Endothelial cell of umbilical vein (primary cell): Measurements from ENCODE around the gene KAT2A. TPM values are rescaled to one million over a fixed set of nuclear protein-coding genes. Genes with fewer than 3 reads are reported as not detected.

Experiments
- BruUV-seq: library from RNA; stranded (reverse); fragments of 400-500 nt; replicated peaks from 2 replicates; lab custom pipeline; 2021; lab: Mats Ljungman, UMichigan
- CTCF ChIA-PET: fragments of 300-600, 350-600 bp; sonication (Branson Sonifier 250); formaldehyde crosslinking; loops from one replicate; lab custom pipeline; 2021; ENCODE audit warnings: antibody characterized with exemption, inconsistent platforms; lab: Charles Lee
- POLR2A ChIA-PET: fragments of 300-600, 350-600 bp; sonication (Branson Sonifier 250); formaldehyde crosslinking; loops from one replicate; lab custom pipeline; 2021; ENCODE audit warnings: antibody characterized with exemption, inconsistent platforms; lab: Charles Lee
- DNase-seq: peaks from one replicate; pipeline ENCODE4 v3.0.0-alpha.2; 2011; ENCODE audit warnings: low read depth, low spot score
- FAIRE-seq: peaks from 2 replicates; lab custom pipeline; 2011; peaks lifted over from hg19 to GRCh38; lab: Jason Lieb, UNC
- H2AFZ ChIP-seq: 2 replicates; pipeline ENCODE4 v1.6.0; 2012; ENCODE audit warnings: low read depth, low read length, control low read depth, inconsistent platforms
- H3K27ac ChIP-seq: 2 replicates; pipeline ENCODE4 v1.5.1; 2011; ENCODE audit warnings: low read depth, mild to moderate bottlenecking, control low read depth, low read length, moderate library complexity; ENCODE audit not compliant: insufficient read depth
- H3K27me3 ChIP-seq, 2 experiments: 2 replicates each; pipeline versions ENCODE4 v1.6.0 to v1.6.1; 2011; ENCODE audit warnings: low read length in 2 of 2, mixed read lengths in 1 of 2; ENCODE audit not compliant: control insufficient read depth in 2 of 2, insufficient read depth in 2 of 2
- H3K36me3 ChIP-seq, 2 experiments: 2 replicates in 1 of 2; 3 replicates in 1 of 2; pipeline ENCODE4 v1.5.1; 2011; ENCODE audit warnings: low read length in 2 of 2, mild to moderate bottlenecking in 1 of 2, moderate library complexity in 1 of 2; ENCODE audit not compliant: control insufficient read depth in 2 of 2, insufficient read depth in 2 of 2; ENCODE audit errors: extremely low read depth in 1 of 2
- H3K4me1 ChIP-seq: 3 replicates; pipeline ENCODE4 v1.5.1; 2011; ENCODE audit warnings: mild to moderate bottlenecking, low read length; ENCODE audit not compliant: control insufficient read depth, insufficient read depth; ENCODE audit errors: extremely low read depth
- H3K4me2 ChIP-seq: 2 replicates; pipeline ENCODE4 v1.6.1; 2011; ENCODE audit warnings: low read length, control low read depth, mixed read lengths; ENCODE audit not compliant: insufficient read depth
- H3K4me3 ChIP-seq, 3 experiments: fragments of 200-600 bp in 1 of 3; sonication (generic), shearing (Covaris generic) in 1 of 3; replicated peaks in 1 of 3; 2 replicates each; pipeline ENCODE4 v1.5.1; 2011 to 2016; ENCODE audit warnings: control low read depth in 3 of 3, low read length in 3 of 3, mild to moderate bottlenecking in 2 of 3, inconsistent platforms in 1 of 3, low read depth in 1 of 3, moderate library complexity in 1 of 3; ENCODE audit not compliant: insufficient read depth in 1 of 3
- H3K79me2 ChIP-seq: 2 replicates; pipeline ENCODE4 v1.6.0; 2012; ENCODE audit warnings: low read length, inconsistent platforms; ENCODE audit not compliant: control insufficient read depth, insufficient read depth
- H3K9ac ChIP-seq: replicated peaks from 2 replicates; pipeline ENCODE3; 2011; ENCODE audit warnings: low read length, control low read depth; ENCODE audit not compliant: insufficient read depth; ENCODE audit errors: extremely low read depth
- H3K9me1 ChIP-seq: replicated peaks from 3 replicates; pipeline ENCODE4 v1.6.0; 2011; ENCODE audit warnings: mild to moderate bottlenecking, low read length; ENCODE audit not compliant: control insufficient read depth, insufficient read depth; ENCODE audit errors: extremely low read depth
- H3K9me3 ChIP-seq: replicated peaks from 2 replicates; pipeline ENCODE4 v1.5.1; 2012; ENCODE audit warnings: low read length, inconsistent platforms; ENCODE audit not compliant: control insufficient read depth, insufficient read depth
- H4K20me1 ChIP-seq: replicated peaks from 2 replicates; pipeline ENCODE3; 2011; ENCODE audit warnings: mild to moderate bottlenecking, low read length; ENCODE audit not compliant: control insufficient read depth, insufficient read depth; ENCODE audit errors: extremely low read depth
- CTCF ChIP-seq, 2 donors: IDR thresholded peaks; 1 replicate in 1 of 2; 2 replicates in 1 of 2; pipeline ENCODE4 v1.5.1; 2011; ENCODE audit warnings: low read length in 2 of 2, mild to moderate bottlenecking in 2 of 2, moderate library complexity in 2 of 2, control low read depth in 1 of 2, inconsistent platforms in 1 of 2, low read depth in 1 of 2; ENCODE audit not compliant: insufficient read depth in 1 of 2; ENCODE audit errors: extremely low read depth in 1 of 2
- EZH2 ChIP-seq: IDR thresholded peaks from 2 replicates; pipeline ENCODE4 v1.6.1; 2012; ENCODE audit warnings: borderline replicate concordance, low read depth, mild to moderate bottlenecking, moderate library complexity, low read length, inconsistent platforms; ENCODE audit not compliant: severe bottlenecking
- FOS ChIP-seq: IDR thresholded peaks from 2 replicates; pipeline ENCODE4 v1.6.1; 2011; ENCODE audit warnings: mild to moderate bottlenecking, low read length, moderate library complexity, borderline replicate concordance; ENCODE audit not compliant: insufficient read depth
- GATA2 ChIP-seq: IDR thresholded peaks from 2 replicates; pipeline ENCODE4 v1.7.0; 2011; ENCODE audit warnings: low read depth, mild to moderate bottlenecking, moderate library complexity, mixed read lengths, low read length; ENCODE audit not compliant: insufficient read length, insufficient read depth
- JUN ChIP-seq: IDR thresholded peaks from 2 replicates; pipeline ENCODE4 v1.6.1; 2011; ENCODE audit warnings: borderline replicate concordance, low read depth; ENCODE audit not compliant: insufficient read length, insufficient read depth
- MAX ChIP-seq: IDR thresholded peaks from 2 replicates; pipeline ENCODE4 v1.6.1; 2011; ENCODE audit not compliant: insufficient read depth, insufficient read length
- MYC ChIP-seq: IDR thresholded peaks from one replicate; pipeline ENCODE4 v1.6.1; 2011; ENCODE audit warnings: mild to moderate bottlenecking, low read depth, low read length
- POLR2A ChIP-seq: IDR thresholded peaks from 2 replicates; pipeline ENCODE4 v1.6.1; 2012; ENCODE audit warnings: low read depth, mild to moderate bottlenecking, control low read depth, low read length
- POLR2AphosphoS5 ChIP-seq: IDR thresholded peaks from 2 replicates; pipeline ENCODE4 v1.6.1; 2012; ENCODE audit warnings: low read depth, mild to moderate bottlenecking, control low read depth, low read length, moderate library complexity; ENCODE audit not compliant: insufficient read depth
- dilution Hi-C: fragments of 300-500 bp; cut with MboI; formaldehyde crosslinking; loops from one replicate; pipeline ENCODE4 v1.15.0; 2019; ENCODE audit warnings: low sequenced_read_pairs; ENCODE audit not compliant: extremely low pct_ligation_motif_present
- intact Hi-C: fragments of 100-400 bp; cut with micrococcal nuclease; formaldehyde crosslinking; loops from one replicate; pipeline ENCODE4 v1.10.0; 2022
- polyA plus RNA-seq, 4 experiments: library from polyadenylated mRNA; depleted of rRNA in 3 of 4; stranded (reverse) in 3 of 4; unstranded in 1 of 4; fragments of >200 nt; gene quantifications; 2 replicates each; pipeline versions ENCODE4 v1.2.1 to v1.2.3, GENCODE V29; 2011 to 2012; ENCODE audit warnings: missing spikeins in 1 of 4
- total RNA-seq: library from RNA; stranded (reverse); gene quantifications from 2 replicates; pipeline ENCODE4 v1.2.3, GENCODE V29; 2021

KAT2A gene
- total and polyA plus RNA-seq, 2 donors (not counting 3 experiments of a cell fraction or from before 2014, with no cell fraction given), result 32.9 to 33.4 TPM

GRCh38 chr17:42163113-42163512, 41.9 kb upstream of the KAT2A start:
- no peak overlapping the region for H2AFZ ChIP-seq
- no peak overlapping the region for H3K9ac ChIP-seq
- no peak for DNase-seq
- no peaks in the 10 kb centered on the region for H3K9me1 ChIP-seq
- H3K4me2 ChIP-seq, result no peak overlapping the region
- no peaks in the 10 kb centered on the region for H3K4me1 ChIP-seq
- no peaks in the 10 kb centered on the region for H3K36me3 ChIP-seq
- H3K9me3 ChIP-seq, result no peaks in the 10 kb centered on the region
- no peak overlapping the region for H3K27ac ChIP-seq
- CTCF ChIA-PET, result interaction anchor here (1.1 kb wide), 1 partner anchor 16 kb away, joined by 3 read pairs; no protein-coding TSS in a partner anchor
- no peaks in the 10 kb centered on the region for H3K27me3 ChIP-seq
- no peaks in the 10 kb centered on the region for H4K20me1 ChIP-seq
- no peaks in the 10 kb centered on the region for H3K79me2 ChIP-seq
- no peak overlapping the region for H3K4me3 ChIP-seq
- intact Hi-C loops (no loop called here), dilution Hi-C loops (no loop called here)
- no peak for FAIRE-seq
- no peak for TF ChIP-seq MYC
- TF ChIP-seq MAX, result no peak
- peak; percentile 47 to 54 for TF ChIP-seq CTCF (IDR thresholded peaks at IDR 0.05; ENCODE audit: extremely low read depth in 1 of 2, insufficient read depth in 1 of 2, low read depth in 1 of 2, low read length in 2 of 2)
- no TSS peak for BruUV-seq
- POLR2A ChIA-PET, result no interaction called here

GRCh38 chr17:42160531-42160910, 39.4 kb upstream of the KAT2A start:
- DNase-seq (no peak), FAIRE-seq (no peak)
- Histone ChIP-seq H3K9me3 (no peaks in the 10 kb centered on the region), H3K9ac (no peak overlapping the region), H3K36me3 (no peaks in the 10 kb centered on the region), H3K4me1 (peaks cover 3% of the 10 kb centered on the region), H2AFZ (no peak overlapping the region), H3K4me2 (no peak overlapping the region), H3K27ac (no peak overlapping the region), H3K79me2 (no peaks in the 10 kb centered on the region), H3K4me3 (no peak overlapping the region), H3K27me3 (no peaks in the 10 kb centered on the region), H3K9me1 (no peaks in the 10 kb centered on the region), H4K20me1 (no peaks in the 10 kb centered on the region)
- intact Hi-C loops (no loop called here), dilution Hi-C loops (no loop called here)
- no TSS peak for BruUV-seq
- TF ChIP-seq FOS (no peak), EZH2 (no peak), POLR2A (no peak), CTCF (IDR thresholded peaks at IDR 0.05; ENCODE audit: extremely low read depth in 1 of 2, insufficient read depth in 1 of 2, low read depth in 1 of 2, low read length in 2 of 2) (no peak), GATA2 (no peak), POLR2AphosphoS5 (no peak), JUN (no peak), MYC (no peak), MAX (no peak)
- ChIA-PET CTCF (interaction anchor here (0.6 kb wide), 1 partner anchor 143 kb away, joined by 3 read pairs; the partner anchor contains the start of gene DNAJC7), POLR2A (no interaction called here)
